Stimulated activated CD8-positive, alpha-beta memory T cell treated with anti-CD3 and anti-CD28 coated beads, Interleukin-4, amount 100 ng/mL, for 1 hour (primary cell): ENCODE results near the gene APH1A.
"Not testable (repeated sequence)": the region's sequence is repeated elsewhere in the genome, so short reads cannot be mapped to it uniquely, and the experiment has no call there.

Experiments used
- DNase-seq, 2 donors: peaks; one replicate each; pipeline ENCODE4 v3.0.0-alpha.2; 2020; ENCODE audit warnings: low read depth in 2 of 2, low spot score in 1 of 2

Gene APH1A

GRCh38 chr1:150234566-150235293 lies 34.1 kb downstream of the APH1A start:
- peak; percentile 66 to 78 for DNase-seq

GRCh38 chr1:150234309-150234565 lies 34.6 kb downstream of the APH1A start:
- DNase-seq, result no peak

GRCh38 chr1:150233359-150234308 lies 35.2 kb downstream of the APH1A start:
- DNase-seq, result no peak

- DNase-seq, result not testable (repeated sequence)
Observed at GRCh38 chr1:150232921-150233320, 35.9 kb downstream of the APH1A start.

- DNase-seq, result not testable (repeated sequence)
Observed at GRCh38 chr1:150228246-150228645, 40.6 kb downstream of the APH1A start.

- DNase-seq, result no peak
Observed at GRCh38 chr1:150227228-150227627, 41.6 kb downstream of the APH1A start.

- DNase-seq, result no peak
Observed at GRCh38 chr1:150226486-150226885, 42.3 kb downstream of the APH1A start.

- no peak for DNase-seq
Observed at GRCh38 chr1:150225546-150225945, 43.3 kb downstream of the APH1A start.

- no peak for DNase-seq
Observed at GRCh38 chr1:150224983-150225382, 43.8 kb downstream of the APH1A start.

GRCh38 chr1:150221552-150221951 lies 47.3 kb downstream of the APH1A start:
- no peak for DNase-seq

- not testable (repeated sequence) for DNase-seq
Observed at GRCh38 chr1:150215855-150216254, 53.0 kb downstream of the APH1A start.
